ENCODE measurements around the gene PHTF2. TPM values are rescaled to one million over a fixed set of nuclear protein-coding genes. Genes with fewer than 3 reads are reported as not detected.

Gene PHTF2
- total and polyA plus RNA-seq, 10 of the 15 experiments (the other 5 are each of a cell fraction or from before 2014, with no cell fraction given) = 12.9 to 41.8 (median 27.0) TPM

DNA sequence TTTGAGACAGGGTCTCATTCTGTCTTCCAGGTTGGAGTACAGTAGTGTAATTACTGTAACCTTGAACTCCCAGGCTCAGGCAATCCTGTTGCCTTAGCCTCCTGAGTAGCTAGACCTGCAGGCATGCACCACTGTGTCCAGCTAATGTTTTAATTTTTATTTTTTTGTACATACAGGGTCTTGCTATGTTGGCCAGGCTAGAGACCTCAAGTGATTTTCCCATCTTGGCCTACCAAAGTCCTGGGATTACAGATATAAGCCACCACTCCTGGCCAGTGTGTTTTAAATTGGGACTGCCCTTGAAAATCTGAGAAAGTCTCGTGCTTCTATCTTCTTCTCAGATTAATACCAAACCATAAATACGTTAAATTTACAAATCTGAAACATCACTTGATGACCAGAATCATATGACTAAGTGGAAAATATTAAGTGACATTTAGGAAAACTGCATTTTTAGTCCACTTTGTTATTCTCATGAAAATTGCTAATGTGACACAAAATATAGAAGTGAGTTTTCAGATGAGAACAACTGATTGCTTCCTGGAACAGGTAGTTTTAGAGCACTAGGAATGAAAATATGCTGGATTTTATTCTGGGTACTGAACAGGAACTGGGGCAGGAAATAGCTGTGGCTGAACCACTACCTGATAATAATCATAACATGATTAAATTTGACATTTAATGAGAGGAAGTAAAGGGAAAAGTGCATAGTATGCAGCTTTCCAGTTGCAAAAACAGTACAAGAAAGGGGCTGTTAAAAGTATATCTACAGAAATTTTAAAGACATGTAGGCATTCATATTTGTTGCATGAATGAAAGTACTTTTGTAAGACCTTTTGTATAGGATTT lies 4.2 kb downstream of the PHTF2 start:
- H3K9me3 ChIP-seq (replicated peaks; ENCODE audit: control insufficient read depth, insufficient read depth, low read length) = peaks cover 5% of the 10 kb centered on the region
- H3K27ac ChIP-seq (ENCODE audit: control insufficient read depth, insufficient read depth) = peak overlapping the region; percentile 9; the same call in 1 of the 2 replicates
- H3K4me1 ChIP-seq (ENCODE audit: control insufficient read depth, insufficient read depth, low read length) = peaks cover 16% of the 10 kb centered on the region
- peak overlapping the region; percentile 66 for H3K4me2 ChIP-seq (ENCODE audit: control insufficient read depth, insufficient read depth)
- H3K79me2 ChIP-seq (ENCODE audit: control insufficient read depth, insufficient read depth, low read length) = peaks cover 91% of the 10 kb centered on the region
- ATAC-seq (no peak), FAIRE-seq (no peak), DNase-seq (ENCODE audit: low read depth, low spot score) (no peak)
- 0 out of 2 replicates have a peak overlapping the region, but pooled peaks have one; percentile 0 for H3K4me3 ChIP-seq
- CTCF ChIA-PET = interaction anchor here (0.6 to 2.4 kb wide), 9 partner anchors 11 to 151 kb away, joined by 3 to 6 read pairs (median 3); no protein-coding TSS in a partner anchor
- no TSS peak for BruUV-seq (replicated peaks)
- POLR2A ChIA-PET = interaction anchor here (0.5 to 1.2 kb wide), 3 partner anchors 21 to 107 kb away, joined by 3 to 7 read pairs (median 5); partner anchors contain the start of gene RSBN1L
- intact Hi-C loops (cut with micrococcal nuclease; ENCODE audit: unreplicated experiment) (no loop called here), in situ Hi-C loops (cut with MboI) (no loop called here)
- SMC1A ChIA-PET (ENCODE audit: uncharacterized antibody, unreplicated experiment) = interaction anchor here (1.0 to 3.4 kb wide), 9 partner anchors 9 to 131 kb away, joined by 3 to 16 read pairs (median 4); no protein-coding TSS in a partner anchor
- 0 out of 2 replicates have a peak, but pooled peaks have one; percentile 11 for TF ChIP-seq RUNX3 (IDR thresholded peaks at IDR 0.05; ENCODE audit: low read length)
- TF ChIP-seq NFYB (IDR thresholded peaks at IDR 0.05; ENCODE audit: insufficient read depth, low read depth, low read length) = no peak
- TF ChIP-seq, protein P1, sequence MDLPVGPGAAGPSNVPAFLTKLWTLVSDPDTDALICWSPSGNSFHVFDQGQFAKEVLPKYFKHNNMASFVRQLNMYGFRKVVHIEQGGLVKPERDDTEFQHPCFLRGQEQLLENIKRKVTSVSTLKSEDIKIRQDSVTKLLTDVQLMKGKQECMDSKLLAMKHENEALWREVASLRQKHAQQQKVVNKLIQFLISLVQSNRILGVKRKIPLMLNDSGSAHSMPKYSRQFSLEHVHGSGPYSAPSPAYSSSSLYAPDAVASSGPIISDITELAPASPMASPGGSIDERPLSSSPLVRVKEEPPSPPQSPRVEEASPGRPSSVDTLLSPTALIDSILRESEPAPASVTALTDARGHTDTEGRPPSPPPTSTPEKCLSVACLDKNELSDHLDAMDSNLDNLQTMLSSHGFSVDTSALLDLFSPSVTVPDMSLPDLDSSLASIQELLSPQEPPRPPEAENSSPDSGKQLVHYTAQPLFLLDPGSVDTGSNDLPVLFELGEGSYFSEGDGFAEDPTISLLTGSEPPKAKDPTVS (IDR thresholded peaks at IDR 0.05; ENCODE audit: low read depth, low read length) = no peak
- TF ChIP-seq ETV6 (conservative IDR thresholded peaks at IDR 0.05 in 1 of 2, IDR thresholded peaks at IDR 0.05 in 1 of 2; ENCODE audit: borderline replicate concordance in 1 of 2, low read depth in 1 of 2) = 0 out of 4 replicates have a peak, but pooled peaks of 1 of the 2 experiments have one; percentile 22
- H3K36me3 ChIP-seq (ENCODE audit: control insufficient read depth in 2 of 2, insufficient read depth in 2 of 2, low read length in 1 of 2) = no peaks in the 10 kb centered on the region
- WGBS (ENCODE audit: insufficient coverage, insufficient replicate concordance, low lambda C conversion rate, missing lambda C conversion rate) = 0% methylated on average over 2 of the region's 2 CpGs
- H2AFZ ChIP-seq (ENCODE audit: control insufficient read depth, low read depth, low read length) = no peak overlapping the region
- H3K9ac ChIP-seq (ENCODE audit: control insufficient read depth, insufficient read depth, low read length) = no peak overlapping the region
- no peaks in the 10 kb centered on the region for H4K20me1 ChIP-seq (ENCODE audit: control insufficient read depth, insufficient read depth)
- RAD21 ChIA-PET (ENCODE audit: unreplicated experiment) = interaction anchor here (0.6 to 1.1 kb wide), 4 partner anchors 60 to 238 kb away, joined by 3 to 4 read pairs (median 4); no protein-coding TSS in a partner anchor
- no peaks in the 10 kb centered on the region for H3K27me3 ChIP-seq (replicated peaks in 1 of 2; ENCODE audit: control insufficient read depth in 2 of 2, insufficient read depth in 2 of 2, low read length in 1 of 2)
